GM19035 (cell line): Measurements from ENCODE around the gene NAPSA.
"Not testable (repeated sequence)": the region's sequence is repeated elsewhere in the genome, so short reads cannot be mapped to it uniquely, and the experiment has no call there.

Experiments
- ATAC-seq: cut with Tn5 transposase; IDR thresholded peaks from one replicate; pipeline ENCODE4 v1.9.1; 2021; ENCODE audit not compliant: unreplicated experiment

NAPSA gene

GRCh38 chr19:50365434-50366306 lies at the start of gene NAPSA:
TSS of gene NAPSA (minus strand) at chr19:50365639. CDS start at chr19:50365621, 18 bp downstream.
- ATAC-seq: no peak

- ATAC-seq: no peak
Observed at GRCh38 chr19:50413531-50413930, 48.1 kb upstream of the NAPSA start.

- ATAC-seq: no peak
Observed at GRCh38 chr19:50413096-50413495, 47.7 kb upstream of the NAPSA start.

GRCh38 chr19:50412419-50412818 lies 47.0 kb upstream of the NAPSA start:
- ATAC-seq: no peak

- ATAC-seq: no peak
Observed at GRCh38 chr19:50410109-50410508, 44.7 kb upstream of the NAPSA start.

- ATAC-seq: no peak
Observed at GRCh38 chr19:50409347-50409746, 43.9 kb upstream of the NAPSA start.

GRCh38 chr19:50406829-50407228 lies 41.4 kb upstream of the NAPSA start:
- ATAC-seq: no peak

- ATAC-seq: no peak
Observed at GRCh38 chr19:50406156-50406820, 40.8 kb upstream of the NAPSA start.

GRCh38 chr19:50402544-50403301 lies 37.3 kb upstream of the NAPSA start:
- no peak for ATAC-seq

GRCh38 chr19:50401605-50402450 lies 36.4 kb upstream of the NAPSA start:
- ATAC-seq: no peak

GRCh38 chr19:50399368-50399745 lies 33.9 kb upstream of the NAPSA start:
- ATAC-seq: no peak

- no peak for ATAC-seq
Observed at GRCh38 chr19:50398675-50399367, 33.4 kb upstream of the NAPSA start.

- no peak for ATAC-seq
Observed at GRCh38 chr19:50394017-50394416, 28.6 kb upstream of the NAPSA start.

GRCh38 chr19:50393589-50393988 lies 28.1 kb upstream of the NAPSA start:
- ATAC-seq: no peak

GRCh38 chr19:50392759-50393158 lies 27.3 kb upstream of the NAPSA start:
- ATAC-seq: no peak

GRCh38 chr19:50390952-50391351 lies 25.5 kb upstream of the NAPSA start:
- not testable (repeated sequence) for ATAC-seq

- not testable (repeated sequence) for ATAC-seq
Observed at GRCh38 chr19:50390295-50390694, 24.9 kb upstream of the NAPSA start.

GRCh38 chr19:50387868-50388245 lies 22.4 kb upstream of the NAPSA start:
- no peak for ATAC-seq

GRCh38 chr19:50387176-50387867 lies 21.9 kb upstream of the NAPSA start:
- no peak for ATAC-seq
